HEK293 (cell line): ENCODE measurements around the gene PPP3CA.

ENCODE experiments used
- CTCF ChIA-PET: fragments of 350-600 bp; formaldehyde crosslinking; extraction: SDS; loops from one replicate; lab custom pipeline; 2021; ENCODE audit warnings: antibody characterized with exemption; lab: Yijun Ruan, JAX
- POLR2A ChIA-PET: fragments of 300-600 bp; formaldehyde crosslinking; extraction: SDS; loops from one replicate; lab custom pipeline; 2020; ENCODE audit warnings: antibody characterized with exemption, inconsistent platforms; lab: Yijun Ruan, JAX
- H3K27ac ChIP-seq: fragments of 200-500 bp; sonication (Bioruptor generic); 2 replicates; pipeline ENCODE4 v1.5.1; 2014; ENCODE audit warnings: low read depth, low read length, control low read depth, inconsistent platforms; ENCODE audit errors: extremely low read depth
- H3K36me3 ChIP-seq, 2 experiments: fragments of 200-500 bp in 1 of 2; sonication (Bioruptor generic) in 1 of 2; 1 replicate in 1 of 2; 2 replicates in 1 of 2; pipeline ENCODE4 v1.5.1; 2014 to 2017; ENCODE audit warnings: inconsistent platforms in 2 of 2, low read length in 2 of 2; ENCODE audit not compliant: control insufficient read depth in 2 of 2, insufficient read depth in 1 of 2
- H3K4me1 ChIP-seq: fragments of 200-500 bp; sonication (Bioruptor generic); 2 replicates; pipeline ENCODE4 v1.5.1; 2014; ENCODE audit warnings: mild to moderate bottlenecking, low read length, inconsistent platforms; ENCODE audit not compliant: control insufficient read depth, insufficient read depth
- H3K4me3 ChIP-seq: 2 replicates; pipeline ENCODE4 v1.5.1; 2011; ENCODE audit warnings: low read depth, mild to moderate bottlenecking, control low read depth, low read length, moderate library complexity
- H3K9me3 ChIP-seq: fragments of 200-500 bp; sonication (Bioruptor generic); 2 replicates; pipeline ENCODE4 v1.5.1; 2014; ENCODE audit warnings: low read depth, low read length, inconsistent platforms; ENCODE audit not compliant: control insufficient read depth, insufficient read depth
- BCL11A ChIP-seq: fragments of 450-650 bp; formaldehyde crosslinking; IDR thresholded peaks from 2 replicates; pipeline ENCODE4 v1.5.1; 2016; ENCODE audit warnings: low read depth, missing biosample characterization, missing genetic modification characterization
- FEZF1 ChIP-seq: fragments of 450-650 bp; formaldehyde crosslinking; IDR thresholded peaks from 2 replicates; pipeline ENCODE4 v1.5.1; 2016; ENCODE audit warnings: missing biosample characterization, missing genetic modification characterization
- KLF17 ChIP-seq: fragments of 450-650 bp; formaldehyde crosslinking; IDR thresholded peaks from 2 replicates; pipeline ENCODE4 v1.5.1; 2016; ENCODE audit warnings: missing biosample characterization, missing genetic modification characterization
- KLF9 ChIP-seq: fragments of 450-650 bp; formaldehyde crosslinking; IDR thresholded peaks from 2 replicates; pipeline ENCODE4 v1.5.1; 2016; ENCODE audit warnings: missing biosample characterization, missing genetic modification characterization, low read depth
- PATZ1 ChIP-seq: fragments of 450-650 bp; formaldehyde crosslinking; IDR thresholded peaks from 2 replicates; pipeline ENCODE4 v1.5.1; 2016; ENCODE audit warnings: missing biosample characterization, missing genetic modification characterization
- PRDM2 ChIP-seq: fragments of 450-650 bp; formaldehyde crosslinking; IDR thresholded peaks from 2 replicates; pipeline ENCODE4 v1.5.1; 2016; ENCODE audit warnings: missing biosample characterization, missing genetic modification characterization, borderline replicate concordance
- PRDM6 ChIP-seq: fragments of 450-650 bp; formaldehyde crosslinking; IDR thresholded peaks from 2 replicates; pipeline ENCODE4 v1.5.1; 2017; ENCODE audit warnings: missing biosample characterization, missing genetic modification characterization
- ZFP3 ChIP-seq: fragments of 450-650 bp; formaldehyde crosslinking; IDR thresholded peaks from 2 replicates; pipeline ENCODE4 v1.5.1; 2016; ENCODE audit warnings: low read depth, missing biosample characterization, missing genetic modification characterization
- ZFP69B ChIP-seq: fragments of 450-650 bp; formaldehyde crosslinking; IDR thresholded peaks from 2 replicates; pipeline ENCODE4 v1.5.1; 2016; ENCODE audit warnings: missing biosample characterization, missing genetic modification characterization
- ZNF274 ChIP-seq, 2 experiments: fragments of 200-500 bp in 1 of 2; fragments of 450-650 bp in 1 of 2; sonication (Bioruptor generic) in 1 of 2; formaldehyde crosslinking in 1 of 2; IDR thresholded peaks; 2 replicates each; pipeline versions ENCODE4 v1.5.1 to v1.6.1; 2014 to 2016; ENCODE audit warnings: borderline replicate concordance in 1 of 2, inconsistent platforms in 1 of 2, low read length in 1 of 2, missing biosample characterization in 1 of 2, missing genetic modification characterization in 1 of 2
- ZNF37A ChIP-seq: fragments of 450-650 bp; IDR thresholded peaks from 2 replicates; pipeline ENCODE4 v1.5.1; 2018; ENCODE audit warnings: missing biosample characterization, missing genetic modification characterization
- ZNF398 ChIP-seq: fragments of 450-650 bp; formaldehyde crosslinking; IDR thresholded peaks from 2 replicates; pipeline ENCODE4 v1.5.1; 2017; ENCODE audit warnings: missing biosample characterization, missing genetic modification characterization
- ZSCAN30 ChIP-seq: fragments of 450-650 bp; IDR thresholded peaks from 2 replicates; pipeline ENCODE4 v1.5.1; 2018; ENCODE audit warnings: missing biosample characterization, mild to moderate bottlenecking, missing genetic modification characterization, moderate library complexity

PPP3CA gene

GRCh38 chr4:101239665-101240064, 107.7 kb downstream of the PPP3CA start:
- H3K9me3 ChIP-seq: no peaks in the 10 kb centered on the region
- H3K4me1 ChIP-seq: peaks cover 7% of the 10 kb centered on the region; the same call in 1 of the 2 replicates
- POLR2A ChIA-PET: no interaction called here
- TF ChIP-seq PRDM6 (tag by site-specific recombination) (peak; percentile 74), PRDM2 (tag by site-specific recombination) (no peak), KLF9 (tag by site-specific recombination) (no peak), FEZF1 (tag by site-specific recombination) (peak; percentile 73), ZFP69B (tag by site-specific recombination) (no peak)
- H3K4me3 ChIP-seq: no peak overlapping the region
- H3K36me3 ChIP-seq: no peaks in the 10 kb centered on the region
- CTCF ChIA-PET: no interaction called here
- no peak overlapping the region for H3K27ac ChIP-seq

GRCh38 chr4:101238706-101239105, 108.6 kb downstream of the PPP3CA start:
- Histone ChIP-seq H3K4me1 (peaks cover 7% of the 10 kb centered on the region; the same call in 1 of the 2 replicates), H3K4me3 (no peak overlapping the region), H3K36me3 (no peaks in the 10 kb centered on the region), H3K9me3 (no peaks in the 10 kb centered on the region), H3K27ac (no peak overlapping the region)
- ChIA-PET POLR2A (no interaction called here), CTCF (no interaction called here)
- no peak for TF ChIP-seq ZFP3
- peak; percentile 43 for TF ChIP-seq PRDM6 (tag by site-specific recombination)
- no peak for TF ChIP-seq BCL11A (tag by site-specific recombination)

GRCh38 chr4:101237773-101238172, 109.6 kb downstream of the PPP3CA start:
- Histone ChIP-seq H3K9me3 (no peaks in the 10 kb centered on the region), H3K27ac (no peak overlapping the region), H3K4me1 (peaks cover 7% of the 10 kb centered on the region; the same call in 1 of the 2 replicates), H3K4me3 (no peak overlapping the region), H3K36me3 (no peaks in the 10 kb centered on the region)
- ChIA-PET POLR2A (no interaction called here), CTCF (no interaction called here)
- TF ChIP-seq ZSCAN30 (tag by site-specific recombination) (no peak), KLF17 (tag by site-specific recombination) (no peak), ZNF274 (IDR thresholded peaks at IDR 0.05; ENCODE audit: low read length) (no peak), ZNF274 (tag by site-specific recombination; IDR thresholded peaks at IDR 0.05; ENCODE audit: borderline replicate concordance) (no peak), PATZ1 (tag by site-specific recombination) (no peak), ZNF37A (tag by site-specific recombination) (no peak), ZNF398 (tag by site-specific recombination) (no peak)
